CD4-positive, alpha-beta T cell treated with Interleukin-12 subunit alpha and Interleukin-12 subunit beta, for 1 hour (primary cell): ENCODE measurements around the gene ASIC5.
"Not testable (repeated sequence)": the region's sequence is repeated elsewhere in the genome, so short reads cannot be mapped to it uniquely, and the experiment has no call there.

Source experiments
- DNase-seq: peaks from one replicate; pipeline ENCODE4 v3.0.0-alpha.2; 2020

The ASIC5 gene, protein sequence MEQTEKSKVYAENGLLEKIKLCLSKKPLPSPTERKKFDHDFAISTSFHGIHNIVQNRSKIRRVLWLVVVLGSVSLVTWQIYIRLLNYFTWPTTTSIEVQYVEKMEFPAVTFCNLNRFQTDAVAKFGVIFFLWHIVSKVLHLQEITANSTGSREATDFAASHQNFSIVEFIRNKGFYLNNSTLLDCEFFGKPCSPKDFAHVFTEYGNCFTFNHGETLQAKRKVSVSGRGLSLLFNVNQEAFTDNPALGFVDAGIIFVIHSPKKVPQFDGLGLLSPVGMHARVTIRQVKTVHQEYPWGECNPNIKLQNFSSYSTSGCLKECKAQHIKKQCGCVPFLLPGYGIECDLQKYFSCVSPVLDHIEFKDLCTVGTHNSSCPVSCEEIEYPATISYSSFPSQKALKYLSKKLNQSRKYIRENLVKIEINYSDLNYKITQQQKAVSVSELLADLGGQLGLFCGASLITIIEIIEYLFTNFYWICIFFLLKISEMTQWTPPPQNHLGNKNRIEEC

DNA sequence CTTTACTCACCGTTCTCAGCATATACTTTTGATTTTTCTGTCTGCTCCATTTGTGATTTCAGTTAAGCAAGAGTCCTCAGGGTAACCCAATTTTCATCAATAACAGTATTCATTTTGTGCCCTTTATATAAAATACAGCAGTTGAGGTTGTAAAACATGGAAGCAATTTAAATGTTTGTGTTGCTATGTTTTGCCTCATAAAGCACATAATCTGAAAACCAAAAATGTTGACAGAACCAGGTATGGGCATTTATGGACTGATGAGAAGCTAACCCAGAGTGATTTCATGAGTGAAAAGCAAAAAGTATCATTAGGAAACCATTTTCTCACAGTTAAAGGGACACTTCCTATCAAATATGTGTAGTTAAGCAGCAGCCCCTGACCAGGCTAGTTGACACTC is at the start of gene ASIC5:
Gene ASIC5 (minus strand): TSS at position 101 of the 400 bp plus-strand sequence. CDS start 51 bp downstream, at position 50.
- DNase-seq = no peak

DNA sequence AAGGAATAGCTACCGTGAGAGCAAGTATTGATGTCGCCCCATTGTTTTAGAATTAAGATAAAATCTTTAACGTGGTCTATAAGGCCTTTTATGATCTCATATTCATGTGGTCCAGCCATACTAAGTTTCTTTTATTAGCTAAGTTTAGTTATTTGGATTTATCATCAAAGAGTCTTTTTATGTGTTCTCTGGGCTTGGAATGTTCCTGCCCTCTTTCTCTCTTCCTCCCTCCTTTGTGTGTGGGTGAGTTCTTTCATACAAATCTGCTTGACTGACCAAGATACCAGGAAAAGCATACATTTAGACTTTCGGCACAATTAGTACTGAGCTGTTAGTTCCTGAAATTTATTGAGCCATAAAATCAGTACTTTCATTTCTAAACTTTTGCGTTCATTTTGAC is 48.7 kb upstream of the ASIC5 start:
- no peak for DNase-seq

DNA sequence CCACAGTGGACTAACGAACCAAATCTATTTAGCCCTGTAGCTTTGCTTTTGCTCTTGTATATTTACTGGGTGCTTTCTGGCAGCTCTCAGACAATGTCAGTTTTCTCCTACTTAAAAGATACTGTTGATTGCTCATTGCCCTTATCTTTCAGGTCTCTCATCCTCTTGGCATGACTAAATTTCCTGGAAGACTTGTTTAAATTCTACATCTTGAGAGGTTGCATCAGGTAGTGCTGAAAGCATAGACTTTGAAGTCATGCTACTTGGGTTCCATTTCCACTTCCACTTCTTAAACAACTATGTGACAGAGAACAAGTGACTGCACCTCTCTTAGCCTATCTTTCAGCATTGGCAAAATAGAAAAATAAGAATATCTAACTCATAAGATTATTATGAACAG is 45.8 kb upstream of the ASIC5 start:
- DNase-seq = no peak

DNA sequence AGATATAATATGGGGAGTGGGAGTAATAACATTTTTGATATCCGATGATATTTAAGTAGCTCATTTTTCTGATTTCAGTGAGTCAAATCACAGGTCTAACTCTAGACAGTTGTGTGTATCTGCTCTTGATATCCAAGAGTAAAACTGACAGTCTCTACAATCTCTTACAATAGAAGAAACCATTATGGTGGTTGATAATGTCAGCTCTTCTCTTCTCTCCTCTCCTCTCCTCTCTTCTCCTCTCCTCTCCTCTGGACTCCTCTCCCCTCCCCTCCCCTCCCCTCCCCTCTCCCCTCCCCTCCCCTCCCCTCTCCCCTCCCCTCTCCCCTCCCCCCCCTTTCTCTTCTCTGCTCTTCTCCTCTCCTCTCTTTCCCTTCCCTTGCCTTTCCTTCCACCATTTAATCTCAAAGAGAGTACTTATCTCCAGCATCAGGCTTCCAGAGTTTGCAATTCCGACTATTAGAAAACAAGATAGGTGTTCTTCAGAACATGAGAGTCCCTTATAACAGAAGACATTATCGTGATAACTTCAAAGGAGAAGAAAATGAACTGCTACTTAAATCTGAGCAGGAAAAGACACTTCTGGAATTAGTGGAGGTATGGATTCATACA is 43.6 kb upstream of the ASIC5 start:
- no peak for DNase-seq

DNA sequence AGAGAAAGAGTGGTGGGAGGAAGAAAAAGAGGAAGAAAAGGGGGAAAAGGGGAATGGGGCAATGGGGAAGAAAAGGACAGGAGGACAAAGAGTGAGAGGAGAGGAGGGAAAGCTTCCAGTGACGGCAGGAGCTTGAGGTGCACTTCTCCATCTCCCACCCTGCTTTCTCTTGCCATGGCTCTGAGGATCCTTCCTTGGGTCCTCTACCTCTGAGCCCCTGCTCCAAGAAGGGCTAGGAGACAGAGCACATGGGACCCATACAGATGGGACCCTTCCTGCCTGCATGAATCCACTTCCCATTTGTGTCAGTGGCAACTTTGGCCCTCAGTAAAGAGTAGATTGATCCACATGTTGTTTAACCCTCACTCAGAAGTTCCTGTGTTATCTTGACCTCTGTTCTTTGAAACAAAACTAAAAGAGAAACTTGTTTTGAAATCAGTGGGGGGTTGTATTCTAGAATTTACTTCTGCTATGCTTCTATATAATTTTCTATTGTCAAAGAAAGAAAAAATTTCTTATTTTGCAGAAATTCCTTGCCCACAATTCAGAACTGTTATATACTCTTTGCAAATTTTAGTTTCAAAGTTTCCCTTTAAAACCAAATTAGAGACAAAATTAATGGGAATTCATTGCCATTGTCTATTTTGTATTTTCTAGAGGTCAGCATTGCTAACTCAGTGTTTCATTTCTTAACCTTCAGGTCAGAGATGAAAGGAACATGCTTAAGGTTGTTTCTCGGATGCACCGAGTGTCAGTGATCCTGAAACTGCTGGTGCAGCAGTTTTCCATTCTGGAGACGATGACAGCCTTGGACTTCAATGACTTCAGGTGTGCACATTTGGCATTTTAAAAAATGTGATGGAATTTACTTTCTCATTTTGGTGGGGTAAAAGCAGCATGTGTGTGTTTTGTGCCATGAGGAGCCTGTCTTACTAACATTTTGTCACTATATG is 42.4 kb upstream of the ASIC5 start:
- no peak for DNase-seq

DNA sequence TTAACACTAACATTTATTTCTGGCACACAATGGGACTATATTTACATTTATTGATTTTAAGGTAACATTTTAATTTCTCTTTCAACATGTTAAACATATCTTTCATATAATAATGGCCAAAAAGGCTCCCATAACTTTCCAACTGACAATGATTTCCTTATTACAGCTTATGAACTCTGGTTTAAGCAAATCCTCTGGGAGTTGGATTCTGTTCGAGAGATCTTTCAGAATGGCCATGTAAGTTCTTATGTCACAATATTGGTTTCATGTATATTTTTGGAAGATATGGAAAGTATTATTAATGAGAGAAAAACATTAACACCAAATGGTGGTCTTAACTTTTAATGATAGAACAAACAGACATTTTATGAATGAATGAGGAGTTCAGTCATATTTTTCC is 41.5 kb upstream of the ASIC5 start:
- DNase-seq = no peak

DNA sequence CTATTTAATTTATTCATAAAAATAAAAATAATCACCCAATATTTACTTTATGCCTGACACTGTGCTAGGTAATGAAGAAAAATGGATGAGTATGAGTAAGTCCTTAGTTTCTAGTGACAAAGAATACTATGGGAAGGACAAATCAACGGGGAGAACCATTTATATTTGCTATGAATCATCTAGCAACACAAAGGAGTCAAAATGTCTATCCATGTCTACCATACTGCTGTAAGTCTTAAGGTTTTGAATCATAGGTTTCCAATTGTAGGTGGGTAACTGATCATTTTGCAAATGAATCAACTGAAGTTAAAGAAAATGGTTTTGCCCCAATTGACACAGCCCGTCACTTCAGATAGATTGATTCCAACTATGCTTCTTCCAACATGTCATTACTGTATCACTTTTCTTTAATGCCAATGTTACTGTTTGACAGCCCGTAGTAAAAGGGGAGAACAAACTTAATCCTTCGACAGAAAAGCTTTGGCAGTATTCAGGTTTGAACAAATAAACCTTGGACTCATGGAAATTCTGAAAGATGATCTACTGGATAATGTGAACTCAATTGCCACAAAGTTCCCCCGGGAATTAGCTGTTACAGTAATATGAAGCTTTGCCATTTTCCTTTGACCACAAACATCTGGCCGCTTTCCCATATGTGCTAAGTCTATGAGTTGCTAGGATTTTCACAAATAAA is 40.6 kb upstream of the ASIC5 start:
- DNase-seq = no peak

DNA sequence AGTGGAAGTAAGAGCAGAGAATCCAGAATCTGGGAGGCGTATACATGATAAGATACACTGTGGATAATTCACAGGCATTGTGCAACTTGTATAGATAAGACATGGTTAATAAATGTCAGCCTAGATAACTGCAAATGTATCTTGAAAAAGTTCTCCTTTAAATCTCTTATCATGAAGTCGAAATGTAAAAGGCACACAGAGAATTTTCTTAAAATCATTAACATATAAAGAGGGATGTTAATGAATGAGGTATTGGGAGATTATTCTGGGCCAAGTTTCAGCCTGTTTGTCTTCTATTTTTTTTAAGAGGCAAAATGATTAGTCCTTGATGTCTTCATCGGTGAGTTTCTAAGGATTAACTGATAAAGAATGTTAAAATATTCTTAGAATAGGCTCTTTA is 38.3 kb upstream of the ASIC5 start:
- no peak for DNase-seq

DNA sequence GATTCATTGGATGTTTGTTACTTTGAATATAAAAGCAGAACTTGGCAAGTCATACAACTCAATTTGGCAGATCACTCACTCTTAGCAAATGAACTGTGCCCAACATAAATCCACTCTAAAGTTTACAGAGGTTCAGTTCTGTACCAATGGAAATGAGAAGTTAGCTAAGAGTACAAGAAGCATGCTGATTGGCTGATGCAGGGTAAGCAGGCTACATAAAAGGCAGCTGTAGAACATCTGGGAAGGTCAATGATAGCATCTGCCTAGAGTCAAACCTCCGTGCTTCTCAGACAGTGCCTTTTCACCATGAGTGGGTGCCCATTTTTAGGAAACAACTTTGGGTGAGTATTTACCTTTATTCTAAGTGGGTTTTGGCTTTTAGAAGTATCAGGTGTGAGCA is 37.4 kb upstream of the ASIC5 start, which contains the start of gene TDO2:
Gene TDO2 (plus strand): TSS at position 244 of the 400 bp plus-strand sequence. CDS start 63 bp downstream, at position 307.
- DNase-seq = no peak

DNA sequence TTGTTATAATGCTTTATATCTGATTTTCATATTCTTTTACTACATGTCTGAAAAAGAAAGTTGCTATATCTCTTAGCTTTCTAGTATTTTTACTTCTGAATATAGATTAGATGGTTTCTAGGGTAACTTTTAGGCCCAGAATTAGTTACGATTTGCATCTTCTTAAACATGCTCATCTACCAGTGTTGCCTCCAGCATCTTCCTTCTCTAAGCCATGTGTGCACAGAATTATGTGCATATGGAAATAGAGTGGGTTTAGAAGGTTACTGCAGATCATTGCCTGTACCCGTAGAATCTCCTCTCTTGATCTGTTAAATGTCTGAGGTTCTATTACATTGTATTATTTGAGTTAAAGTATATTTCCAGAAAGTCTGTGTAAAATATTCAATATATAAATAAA is 34.9 kb upstream of the ASIC5 start:
- DNase-seq = no peak

DNA sequence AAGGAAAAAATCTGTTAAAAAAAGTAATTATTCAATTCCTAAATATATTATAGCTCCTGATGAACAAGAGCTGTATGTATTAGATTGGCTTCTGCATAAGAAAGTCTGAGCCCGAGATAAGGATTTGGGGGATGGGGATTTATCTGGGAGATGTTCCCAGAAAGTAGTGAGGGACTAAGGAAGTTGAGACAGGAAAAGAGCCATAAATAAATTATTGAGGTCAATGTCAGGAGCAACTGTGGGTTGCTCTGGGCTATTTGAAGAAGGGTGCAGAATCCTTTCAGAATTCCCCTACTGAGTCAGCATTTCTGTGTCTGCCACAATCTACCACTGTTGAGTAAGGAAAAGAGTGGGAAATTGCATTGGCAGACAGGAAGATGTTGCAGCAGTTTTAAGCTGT is 34.3 kb upstream of the ASIC5 start:
- no peak for DNase-seq

DNA sequence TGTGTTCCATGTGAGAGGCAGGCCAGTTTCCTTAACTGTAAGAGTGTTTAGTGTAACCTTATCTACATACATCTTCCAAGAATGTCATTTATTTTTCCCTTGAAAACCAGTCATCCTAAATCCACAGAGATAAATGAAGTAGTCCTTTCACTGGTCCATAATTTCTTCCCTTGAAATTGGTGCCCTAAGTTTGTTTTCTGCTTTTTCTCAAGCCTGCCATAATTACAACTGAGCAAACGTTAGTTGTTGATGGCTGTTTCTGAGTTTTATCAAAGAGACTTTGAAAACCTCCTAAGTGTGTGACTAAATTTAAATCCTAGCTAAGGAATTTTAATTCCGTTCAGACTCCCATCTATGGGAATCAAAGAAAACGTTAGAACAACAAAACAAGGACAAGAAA is 33.8 kb upstream of the ASIC5 start:
- DNase-seq = no peak

DNA sequence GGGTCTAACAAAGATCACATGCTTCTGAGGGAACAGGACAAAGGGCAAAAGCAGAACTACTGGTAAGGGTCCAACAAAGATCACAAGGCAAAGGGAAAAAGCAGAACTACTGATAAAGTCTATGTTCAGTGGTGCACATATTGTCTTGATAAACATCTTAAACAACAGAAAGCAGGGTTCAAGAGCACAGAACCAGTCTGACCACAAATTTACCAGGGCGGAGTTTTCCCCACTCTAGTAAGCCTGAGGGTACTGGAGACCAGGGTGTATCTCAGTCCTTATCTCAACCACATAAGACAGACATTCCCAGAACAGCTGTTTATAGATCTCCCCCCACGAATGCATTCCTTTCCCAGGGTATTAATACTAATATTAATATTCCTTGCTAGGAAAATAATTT is 32.3 kb upstream of the ASIC5 start:
- DNase-seq = not testable (repeated sequence)

DNA sequence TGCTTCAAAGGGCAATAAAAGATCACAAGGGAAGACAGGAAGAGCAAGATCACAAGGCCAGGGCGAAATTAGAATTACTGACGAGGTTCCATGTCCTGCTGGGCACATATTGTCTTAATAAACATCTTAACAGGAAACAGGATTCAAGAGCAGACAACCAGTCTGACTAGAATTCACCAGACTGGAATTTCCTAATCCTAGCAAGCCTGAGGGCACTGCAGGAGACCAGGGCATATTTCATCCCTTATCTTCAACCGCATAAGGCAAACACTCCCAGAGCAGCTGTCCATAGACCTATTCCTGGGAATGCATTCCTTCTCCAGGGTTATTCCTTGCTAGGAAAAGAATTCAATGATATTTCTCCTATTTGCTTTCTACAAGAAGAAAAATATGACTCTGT is 25.0 kb upstream of the ASIC5 start:
- no peak for DNase-seq

DNA sequence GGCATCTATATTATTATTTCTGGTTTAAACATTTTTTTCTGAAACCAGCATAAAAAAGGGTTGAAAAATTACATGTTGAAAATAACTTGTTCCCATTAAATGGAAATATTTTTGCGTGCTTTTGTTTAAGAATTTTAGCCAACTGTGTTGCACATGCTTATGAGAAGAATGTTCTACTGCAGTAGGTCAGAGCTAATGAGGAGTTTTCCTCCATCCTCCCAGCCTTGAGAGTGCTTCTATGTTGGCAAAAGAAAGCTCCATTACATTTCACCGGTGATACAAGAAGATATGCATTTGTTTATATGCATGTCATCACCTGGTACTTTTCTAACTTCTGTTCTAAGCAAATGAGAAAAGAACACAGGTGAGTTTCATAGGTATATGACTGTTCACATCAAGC is 23.9 kb upstream of the ASIC5 start:
- DNase-seq = no peak

DNA sequence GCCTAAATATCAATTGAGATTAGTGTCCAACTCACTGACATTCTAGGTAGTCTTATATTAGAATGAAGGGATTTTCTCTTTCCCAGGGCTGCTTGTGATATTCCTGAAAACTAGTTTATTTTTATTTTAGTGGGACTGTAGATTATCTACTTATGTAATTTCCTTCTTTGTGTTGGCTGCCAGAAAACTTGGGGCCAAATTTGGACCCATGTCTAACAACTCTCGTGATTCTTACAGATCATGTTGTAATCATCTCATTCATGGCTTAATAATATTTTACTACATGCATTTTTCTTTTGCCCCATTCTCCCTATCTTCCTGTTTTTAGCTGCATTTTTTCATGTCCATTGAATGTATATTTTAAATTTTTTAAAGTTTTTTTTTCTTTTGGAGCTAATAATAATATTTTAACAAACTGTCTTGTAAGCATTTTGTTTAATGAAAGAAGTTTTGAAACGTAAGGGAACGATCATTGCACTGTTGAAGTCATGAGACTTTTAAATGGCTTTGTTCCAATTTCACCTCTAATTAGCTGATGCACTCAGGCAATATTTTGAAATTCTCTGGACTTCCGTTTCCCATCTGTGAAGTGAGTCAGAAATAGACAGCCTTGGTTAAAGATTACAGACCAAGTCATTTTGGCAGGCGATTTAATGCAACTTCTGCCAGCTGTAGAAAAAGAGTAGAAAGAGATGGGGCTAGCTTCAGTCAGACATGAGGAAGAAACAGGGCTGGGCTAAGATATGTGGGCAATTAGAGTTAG is 23.1 kb upstream of the ASIC5 start:
- DNase-seq = no peak

DNA sequence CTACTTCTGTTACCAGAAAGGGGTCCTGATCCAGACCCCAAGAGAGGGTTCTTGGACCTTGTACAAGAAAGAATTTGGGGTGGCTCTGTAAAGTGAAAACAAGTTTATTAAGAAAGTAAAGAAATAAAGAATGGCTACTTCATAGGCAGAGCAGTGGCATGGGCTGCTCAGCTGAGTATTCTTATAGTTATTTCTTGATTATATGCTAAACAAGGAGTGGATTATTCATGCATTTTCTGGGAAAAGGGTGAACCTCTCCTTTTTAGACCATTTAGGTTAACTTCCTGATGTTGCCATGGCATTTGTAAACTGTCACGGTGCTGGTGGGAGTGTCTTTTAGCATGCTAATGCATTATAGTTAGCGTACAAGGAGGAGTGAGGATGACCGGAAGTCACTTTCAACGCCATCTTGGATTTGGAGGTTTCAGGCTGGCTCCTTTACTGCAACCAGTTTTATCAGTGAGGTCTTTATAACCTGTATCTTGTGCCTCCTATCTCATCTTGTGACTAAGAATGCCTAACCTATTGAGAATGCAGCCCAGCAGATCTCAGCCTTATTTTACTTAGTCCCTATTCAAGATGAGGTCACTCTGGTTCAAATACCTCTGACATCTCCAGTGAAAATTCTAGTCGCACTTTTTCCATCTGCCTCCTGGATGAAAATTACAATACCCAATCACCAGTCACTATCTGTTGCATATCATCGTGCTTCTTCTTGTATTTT is 21.9 kb upstream of the ASIC5 start:
- DNase-seq = no peak

DNA sequence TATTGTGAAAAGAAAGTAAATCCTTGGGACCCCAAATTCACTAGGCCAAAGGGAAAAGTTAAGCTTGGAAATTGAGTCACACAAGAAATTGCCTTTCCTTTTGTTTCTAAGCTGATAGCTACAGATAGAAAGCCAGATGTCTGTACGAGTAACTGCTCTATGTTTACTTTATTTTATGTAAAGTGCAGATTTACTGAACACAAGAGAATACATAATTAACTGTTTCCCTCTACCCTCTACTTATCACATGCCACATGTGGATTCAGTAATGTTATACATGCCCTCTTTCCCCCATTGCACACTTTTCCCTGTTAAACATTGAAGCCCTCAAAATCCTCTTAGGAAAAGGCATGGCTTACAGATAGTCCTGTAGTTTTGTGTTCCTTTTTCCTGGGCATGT is 21.0 kb upstream of the ASIC5 start:
- DNase-seq = no peak

DNA sequence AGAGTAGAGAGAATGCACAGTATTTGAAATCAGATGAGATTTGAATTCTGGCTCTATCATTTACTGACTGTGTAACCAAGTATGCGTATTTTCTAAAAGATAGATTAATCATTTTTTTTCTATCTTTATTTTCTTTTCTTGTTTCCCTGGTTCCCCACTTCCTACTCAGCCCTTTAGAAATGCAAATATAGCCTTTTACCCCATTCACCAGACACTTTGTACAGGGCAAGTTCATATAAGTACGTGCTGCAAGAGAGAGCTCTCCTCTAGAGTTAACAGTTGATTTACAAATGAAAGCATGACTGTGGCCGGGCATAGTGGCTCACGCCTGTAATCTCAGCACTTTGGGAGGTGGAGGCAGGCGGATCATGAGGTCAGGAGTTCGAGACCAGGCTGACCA is 19.6 kb upstream of the ASIC5 start:
- no peak for DNase-seq

DNA sequence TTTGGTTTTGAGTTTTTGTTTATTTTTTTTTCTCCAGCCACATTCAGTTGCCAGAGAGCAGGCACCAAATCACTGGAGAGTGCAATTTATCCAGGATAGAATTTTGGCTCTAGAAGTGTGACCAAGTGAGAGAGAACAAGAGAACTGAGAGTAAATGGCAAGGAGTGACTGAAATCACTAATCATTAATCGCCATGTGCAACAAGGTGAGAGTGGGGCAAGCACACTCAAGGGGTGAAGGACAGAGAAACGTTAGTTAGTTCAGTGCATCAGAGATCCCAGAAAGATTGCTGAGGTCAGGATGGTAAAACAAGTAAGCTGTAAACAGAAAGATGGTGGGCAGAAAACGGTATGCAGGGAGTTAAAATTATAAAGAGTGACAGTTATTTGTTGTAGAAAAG is 17.8 kb upstream of the ASIC5 start:
- DNase-seq = no peak

DNA sequence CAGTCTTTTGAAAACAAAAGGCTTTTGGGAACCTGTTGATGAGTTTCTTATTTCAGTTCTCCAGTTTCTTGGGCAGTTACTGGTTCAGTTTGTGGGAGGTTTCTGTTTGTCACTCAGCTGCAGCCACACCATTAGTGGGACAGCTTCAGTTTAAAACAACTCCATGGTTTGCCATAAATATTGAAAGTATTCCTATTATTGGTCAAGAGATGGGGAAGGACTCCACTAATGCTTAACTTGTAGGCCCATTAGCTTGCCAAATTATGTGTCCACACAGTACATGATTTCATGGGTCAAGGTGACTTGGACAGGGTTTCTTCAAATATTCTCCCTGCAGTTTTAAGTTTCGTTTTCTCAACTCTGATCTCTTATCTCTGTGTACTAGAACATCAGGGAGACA is 15.5 kb upstream of the ASIC5 start:
- no peak for DNase-seq
